GM12874 (cell line): ENCODE data around the gene WDR41.

Source experiments
- CTCF ChIP-seq: IDR thresholded peaks from 2 replicates; pipeline ENCODE4 v1.5.1; 2011; ENCODE audit warnings: low read depth, mild to moderate bottlenecking, control low read depth, low read length, moderate library complexity; ENCODE audit not compliant: insufficient read depth

Gene WDR41

GRCh38 chr5:77437194-77437593, 54.9 kb downstream of the WDR41 start:
- TF ChIP-seq CTCF: no peak

GRCh38 chr5:77431719-77432118, 60.4 kb downstream of the WDR41 start:
- no peak for TF ChIP-seq CTCF

- no peak for TF ChIP-seq CTCF
Observed at GRCh38 chr5:77431286-77431685, 60.8 kb downstream of the WDR41 start.

- TF ChIP-seq CTCF: no peak
Observed at GRCh38 chr5:77430726-77431125, 61.4 kb downstream of the WDR41 start.

GRCh38 chr5:77428526-77428925, 63.6 kb downstream of the WDR41 start:
- TF ChIP-seq CTCF: no peak

GRCh38 chr5:77427998-77428397, 64.1 kb downstream of the WDR41 start:
- TF ChIP-seq CTCF: no peak

GRCh38 chr5:77426670-77427069, 65.4 kb downstream of the WDR41 start:
- no peak for TF ChIP-seq CTCF

GRCh38 chr5:77425998-77426659, 66.0 kb downstream of the WDR41 start:
- no peak for TF ChIP-seq CTCF
